ENCODE data around the gene COL15A1. TPM values are rescaled to one million over a fixed set of nuclear protein-coding genes. Genes with fewer than 3 reads are reported as not detected.

Gene COL15A1
- total RNA-seq, 1 donor from 2014 or later = 2.8 TPM

DNA sequence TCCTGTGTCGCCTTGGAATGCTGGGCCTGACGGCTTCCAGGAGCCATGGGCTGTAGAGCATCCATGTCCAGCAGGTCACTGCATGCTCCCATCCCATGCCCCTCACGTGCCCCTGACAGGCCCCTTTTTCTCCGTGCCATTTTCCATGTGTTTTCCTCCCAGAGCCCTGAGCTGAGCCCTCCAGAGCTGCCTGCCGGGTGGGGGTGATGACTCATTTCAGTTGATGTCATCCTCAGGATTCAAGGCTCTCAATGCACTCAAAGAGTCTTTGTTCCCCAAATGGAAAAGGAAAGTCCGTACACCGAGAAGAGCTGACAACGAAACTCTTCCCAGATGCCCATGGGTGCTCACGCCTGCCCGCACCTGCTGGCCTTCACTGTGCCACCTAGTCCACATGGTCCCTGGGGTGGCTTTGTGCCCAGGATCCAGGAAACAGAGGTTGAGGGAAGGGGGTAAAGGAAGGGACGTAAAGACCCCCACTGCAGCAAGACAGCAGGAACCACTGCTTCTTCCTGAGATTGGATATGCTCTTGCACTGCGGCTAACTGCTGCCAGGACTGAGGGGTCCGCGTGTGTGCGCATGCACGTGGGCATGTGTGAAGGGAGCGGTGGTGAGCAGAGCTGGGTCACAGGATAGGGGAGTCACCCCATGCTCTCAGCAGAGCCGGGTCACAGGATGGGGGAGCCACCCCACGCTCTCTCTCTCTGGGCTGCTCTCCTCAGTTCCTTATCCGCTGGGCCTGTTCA lies 27.6 kb downstream of the COL15A1 start:
- DNase-seq (ENCODE audit: low read depth in 2 of 2) = no peak

- DNase-seq (ENCODE audit: low read depth in 2 of 2) = no peak
These were observed 28.2 kb downstream of the COL15A1 start for GRCh38 chr9:98971915-98972223.

GRCh38 chr9:98972716-98973115 lies 29.0 kb downstream of the COL15A1 start:
- DNase-seq (ENCODE audit: low read depth in 2 of 2) = no peak

- no peak for DNase-seq (ENCODE audit: low read depth in 2 of 2)
These were observed 29.5 kb downstream of the COL15A1 start for GRCh38 chr9:98973171-98973570.

GRCh38 chr9:98973576-98973975 lies 29.9 kb downstream of the COL15A1 start:
- no peak for DNase-seq (ENCODE audit: low read depth in 2 of 2)

GRCh38 chr9:98974106-98974505 lies 30.4 kb downstream of the COL15A1 start:
- no peak for DNase-seq (ENCODE audit: low read depth in 2 of 2)

GRCh38 chr9:98974554-98974953 lies 30.8 kb downstream of the COL15A1 start:
- DNase-seq (ENCODE audit: low read depth in 2 of 2) = no peak

DNA sequence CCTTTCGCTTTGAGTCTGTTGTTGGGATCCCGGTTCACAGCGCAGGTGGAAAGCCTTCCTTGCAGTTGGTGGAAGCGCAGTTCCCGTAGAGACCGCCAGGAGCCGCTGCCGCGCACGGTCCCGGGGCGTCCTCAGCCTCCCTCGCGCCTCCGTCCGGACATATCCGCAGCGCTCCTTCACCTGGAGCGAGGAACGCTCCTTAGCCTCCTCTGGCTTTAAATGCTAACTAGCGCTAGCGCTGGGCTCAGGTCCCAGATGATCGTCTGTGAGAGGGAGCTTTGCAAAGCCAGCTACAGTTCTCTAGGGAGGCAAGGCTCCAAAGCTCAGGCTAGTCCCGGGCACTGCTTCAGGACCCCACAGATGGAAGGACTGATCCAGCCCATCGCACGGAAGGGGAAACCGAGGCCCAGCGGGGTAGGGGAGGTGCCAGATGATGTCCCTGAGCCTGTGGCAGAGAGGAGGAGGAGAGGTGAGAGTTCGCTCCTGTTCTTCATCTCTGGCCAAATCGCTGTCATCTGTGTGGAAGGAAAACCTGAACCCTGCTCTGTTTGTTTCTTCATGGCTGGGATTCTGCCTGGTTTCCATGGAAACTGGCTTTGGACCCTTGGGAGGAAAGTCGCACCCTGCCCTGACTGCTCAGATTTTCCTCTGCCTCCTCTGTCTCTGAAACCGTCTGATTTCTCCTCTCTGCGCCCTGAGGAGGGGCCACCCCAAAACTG lies 31.4 kb downstream of the COL15A1 start:
- DNase-seq (ENCODE audit: low read depth in 2 of 2) = peak in 1 of 2 donors; percentile 49

GRCh38 chr9:98975838-98976237 lies 32.1 kb downstream of the COL15A1 start:
- no peak for DNase-seq (ENCODE audit: low read depth in 2 of 2)

DNA sequence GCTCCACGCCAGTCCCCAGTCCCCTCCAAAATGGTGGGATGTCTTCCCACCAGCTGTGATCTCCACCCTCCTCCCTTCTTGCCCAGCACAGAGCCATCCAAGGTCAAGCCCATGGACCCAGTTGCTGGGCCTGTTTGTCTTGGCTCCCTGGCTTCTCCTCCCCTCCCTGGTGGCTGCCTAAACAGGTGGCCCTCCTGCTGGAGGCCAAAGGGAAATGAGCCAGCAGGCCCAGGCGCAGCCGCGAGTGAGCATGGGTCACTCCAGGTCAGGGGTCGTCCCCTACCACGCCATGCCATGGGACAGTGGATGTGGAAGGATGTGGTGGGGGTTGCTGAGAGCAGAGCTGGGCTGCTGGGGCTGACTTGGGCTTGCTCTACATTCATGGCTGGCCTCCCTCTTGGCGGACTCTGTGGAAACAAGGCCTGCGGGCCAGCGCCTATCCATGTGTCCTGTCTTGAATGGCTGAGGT lies 33.6 kb downstream of the COL15A1 start:
- no peak for DNase-seq (ENCODE audit: low read depth in 2 of 2)

- no peak for DNase-seq (ENCODE audit: low read depth in 2 of 2)
These were observed 34.1 kb downstream of the COL15A1 start for GRCh38 chr9:98977813-98978212.

- DNase-seq (ENCODE audit: low read depth in 2 of 2) = no peak
These were observed 34.5 kb downstream of the COL15A1 start for GRCh38 chr9:98978231-98978681.

DNA sequence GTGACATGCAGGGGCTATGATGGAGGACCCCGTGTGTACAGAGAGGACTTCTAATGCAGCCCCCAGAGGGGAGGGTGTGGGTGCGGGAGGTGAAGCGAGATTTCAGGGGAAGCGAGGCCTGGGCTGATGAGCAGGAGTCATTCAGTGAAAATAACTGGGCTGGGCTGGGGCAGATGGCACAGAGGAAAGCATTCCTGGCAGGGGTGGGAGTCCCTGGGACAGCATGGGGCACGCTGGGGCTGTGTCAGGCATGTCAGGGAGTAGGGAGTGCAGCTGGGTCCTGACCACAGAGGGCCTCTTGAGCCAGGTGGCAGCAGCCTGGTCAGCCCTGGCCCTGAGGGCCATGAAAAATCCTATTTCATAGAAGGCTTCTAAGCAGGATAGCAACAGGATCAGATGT lies 36.6 kb downstream of the COL15A1 start:
- no peak for DNase-seq (ENCODE audit: low read depth in 2 of 2)

DNA sequence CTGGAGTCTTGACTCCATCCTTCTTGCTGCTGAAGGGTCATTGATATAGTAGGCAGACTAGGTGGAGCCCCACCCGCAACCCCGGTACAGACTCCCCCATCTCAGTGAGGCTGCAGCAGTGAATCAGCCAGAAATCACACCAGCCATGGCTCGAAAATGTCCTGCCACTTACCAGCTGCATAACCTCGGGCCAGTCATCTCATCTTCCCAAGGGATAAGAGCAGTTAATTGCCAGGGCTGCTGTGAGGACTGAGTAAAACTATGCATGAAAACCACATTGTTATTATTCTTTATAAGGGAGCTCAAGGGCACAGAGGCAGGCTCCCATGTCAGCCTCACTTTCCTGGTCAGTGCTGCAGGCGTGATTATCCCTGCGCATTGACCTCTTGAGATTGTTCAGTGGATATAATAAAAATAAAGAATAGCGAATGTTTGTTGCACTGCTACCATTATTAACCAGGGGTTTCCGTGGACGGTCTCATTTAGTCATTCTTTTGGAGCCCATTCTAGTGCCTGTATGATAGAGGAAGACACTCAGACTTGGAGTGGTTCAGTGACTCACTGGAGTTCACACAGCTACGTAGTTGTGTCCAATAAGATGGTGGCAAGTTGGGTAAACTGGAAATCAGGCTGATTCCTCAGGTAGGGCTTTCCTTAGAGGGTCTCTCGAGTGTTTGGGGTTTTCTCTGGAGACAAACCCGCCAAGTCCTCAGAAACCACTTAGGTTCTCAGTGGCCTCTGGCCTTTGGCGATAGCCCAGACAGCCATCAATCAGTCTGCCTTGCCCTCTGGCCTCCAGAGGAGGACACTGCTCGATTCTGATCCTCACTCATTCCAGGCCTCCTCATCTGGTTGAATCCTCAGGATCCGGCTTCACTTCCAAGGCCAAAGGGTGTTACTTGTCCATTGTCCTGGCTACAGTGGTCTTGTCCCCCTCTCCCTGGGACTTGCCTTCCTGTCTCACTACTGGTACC lies 39.9 kb downstream of the COL15A1 start:
- DNase-seq (ENCODE audit: low read depth in 2 of 2) = no peak

GRCh38 chr9:98985596-98985995 lies 41.9 kb downstream of the COL15A1 start:
- no peak for DNase-seq (ENCODE audit: low read depth in 2 of 2)

- DNase-seq (ENCODE audit: low read depth in 2 of 2) = no peak
These were observed 43.4 kb downstream of the COL15A1 start for GRCh38 chr9:98986866-98987651.

DNA sequence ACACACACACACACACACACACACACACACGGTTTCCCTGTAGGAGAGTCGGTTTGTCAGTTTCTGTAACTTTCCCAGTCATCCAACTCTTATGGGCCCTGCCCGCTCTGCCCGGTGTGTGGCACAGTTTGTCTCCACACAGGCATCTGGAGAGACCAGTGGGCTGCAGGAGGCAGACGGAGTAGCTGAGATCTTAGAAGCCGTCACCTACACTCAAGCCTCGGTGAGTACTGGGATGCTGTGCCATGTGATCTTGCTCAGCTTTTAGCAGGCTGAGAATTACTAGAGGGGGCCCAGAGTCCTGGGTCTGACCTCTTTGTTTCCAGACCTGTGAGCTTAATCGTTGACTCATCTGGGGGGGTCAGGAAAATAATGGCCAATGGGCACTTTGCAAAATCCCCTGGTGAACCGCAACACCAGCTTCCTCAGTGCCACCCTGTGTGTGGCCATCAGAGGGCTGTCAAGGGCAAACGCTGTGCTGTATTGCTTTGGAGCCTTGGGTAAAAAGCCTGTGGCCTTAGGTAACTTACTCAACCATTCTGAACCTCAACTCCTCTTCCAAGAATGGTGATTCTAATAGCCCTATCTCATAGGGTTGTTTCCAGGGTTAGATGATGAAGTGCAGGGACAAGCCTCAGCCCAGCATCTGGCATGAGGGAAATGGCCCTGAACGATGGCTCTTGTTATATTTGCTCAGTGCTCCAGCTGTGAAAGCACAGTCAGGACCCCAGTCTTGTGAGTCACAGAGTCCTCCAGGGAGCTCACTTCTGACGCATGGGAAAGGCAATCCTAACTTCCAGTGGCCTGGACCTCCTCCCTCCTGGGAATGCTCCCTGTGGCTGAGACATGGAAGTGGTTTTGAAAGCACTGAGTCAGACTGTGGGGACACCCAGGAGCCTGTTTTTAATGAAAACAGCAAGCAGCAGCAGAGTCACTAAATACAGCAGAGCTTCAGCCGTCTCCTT lies 45.6 kb downstream of the COL15A1 start:
- DNase-seq (ENCODE audit: low read depth in 2 of 2) = no peak

DNA sequence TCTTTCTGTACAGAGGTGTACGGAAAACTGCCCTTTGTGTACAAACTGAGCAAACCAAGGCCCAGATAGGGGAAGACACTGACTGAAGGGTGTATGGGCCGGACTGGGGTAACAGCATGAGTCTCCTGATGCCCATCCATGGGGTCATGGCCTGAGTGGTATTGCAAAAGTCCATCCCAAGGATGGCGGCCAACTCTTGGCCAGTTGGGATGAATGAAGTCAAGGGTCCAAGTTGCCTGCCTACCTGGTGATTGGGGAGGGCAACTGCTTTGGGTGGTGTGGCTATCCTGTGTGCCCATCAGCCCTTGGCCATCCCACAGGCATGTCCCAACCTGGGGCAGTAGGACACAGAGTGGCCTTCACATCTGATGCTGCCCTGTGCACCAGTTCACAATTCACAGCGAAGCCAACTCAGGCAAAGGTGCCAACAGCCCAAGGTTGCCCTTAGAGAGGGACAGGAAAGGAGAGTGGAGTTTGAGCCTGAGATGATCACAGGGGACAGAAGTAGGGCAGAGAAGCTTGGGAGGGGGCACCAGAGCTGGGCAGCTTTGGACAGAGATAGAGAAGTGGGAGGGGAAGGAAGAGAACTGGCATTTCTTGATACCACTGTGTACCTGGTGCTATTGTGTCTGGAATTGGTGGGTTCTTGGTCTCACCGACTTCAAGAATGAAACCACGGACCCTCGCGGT lies 46.6 kb downstream of the COL15A1 start:
- no peak for DNase-seq (ENCODE audit: low read depth in 2 of 2)

Measured in dermis microvascular lymphatic vessel endothelial cell (primary cell).